ENCODE measurements around the gene QSOX1. TPM values are rescaled to one million over a fixed set of nuclear protein-coding genes. Genes with fewer than 3 reads are reported as not detected.

QSOX1 gene
- total and polyA plus RNA-seq, 9 of the 15 experiments (the other 6 are each of a cell fraction or from before 2014, with no cell fraction given) = 4.0 to 53.1 (median 15.0) TPM

- no peaks in the 10 kb centered on the region for H3K27me3 ChIP-seq (ENCODE audit: control insufficient read depth in 2 of 2, insufficient read depth in 2 of 2, low read length in 2 of 2)
- in situ Hi-C loops (cut with MboI) = loop anchor here (5.0 to 10.0 kb wide), 3 partner anchors 59 to 296 kb away; no protein-coding TSS in a partner anchor
- peaks cover 3% of the 10 kb centered on the region; the same call in 2 of the 3 replicates for H3K36me3 ChIP-seq (ENCODE audit: control insufficient read depth, insufficient read depth, low read length)
- H3K4me3 ChIP-seq = no peak overlapping the region
- no peaks in the 10 kb centered on the region for H3K9me1 ChIP-seq (ENCODE audit: control insufficient read depth, insufficient read depth, low read length)
- no peak for ATAC-seq
- ChIA-PET POLR2A (interaction anchor here (0.9 to 1.7 kb wide), 4 partner anchors 9 to 370 kb away, joined by 3 to 11 read pairs (median 5); no protein-coding TSS in a partner anchor), CTCF (ENCODE audit: low intra/inter-chr PET ratio) (interaction anchor here (1.3 to 3.9 kb wide), 4 partner anchors 227 to 1236 kb away, joined by 7 to 18 read pairs (median 9); no protein-coding TSS in a partner anchor)
- no peak overlapping the region for H3K27ac ChIP-seq (ENCODE audit: extremely low read depth, low read depth, low read length)
- no TSS peak for BruUV-seq (replicated peaks)
- intact Hi-C loops (cut with micrococcal nuclease) = loop anchor here (1.0 to 5.0 kb wide), 5 partner anchors 55 to 290 kb away; no protein-coding TSS in a partner anchor
- DNase-seq (ENCODE audit: extremely low read depth in 1 of 4, low spot score in 3 of 4) = no peak
- no peak overlapping the region; a peak in 1 of 4 replicates for H3K9ac ChIP-seq (ENCODE audit: insufficient read depth in 1 of 2, low read depth in 2 of 2, low read length in 2 of 2)
- no peak overlapping the region for H3K4me2 ChIP-seq (ENCODE audit: insufficient read depth, low read length)
- no peak overlapping the region for H2AFZ ChIP-seq (ENCODE audit: low read depth, low read length)
- H3K79me2 ChIP-seq (ENCODE audit: control insufficient read depth, insufficient read depth, low read length) = no peaks in the 10 kb centered on the region
- peaks cover 0 to 18% of the 10 kb centered on the region in 2 experiments; a peak in 3 of 5 replicates for H3K4me1 ChIP-seq (replicated peaks in 1 of 2; ENCODE audit: control insufficient read depth in 2 of 2, insufficient read depth in 2 of 2, low read length in 2 of 2)
- FAIRE-seq = peak; percentile 35
- no peaks in the 10 kb centered on the region; the same call in 1 of the 2 replicates for H4K20me1 ChIP-seq (replicated peaks; ENCODE audit: control insufficient read depth, insufficient read depth, low read length)
- WGBS (ENCODE audit: insufficient coverage, low coverage, missing lambda C conversion rate) = 34% methylated on average over 8 of the region's 8 CpGs
- H3K9me3 ChIP-seq (replicated peaks; ENCODE audit: control insufficient read depth, insufficient read depth, low read depth, low read length) = no peaks in the 10 kb centered on the region
- TF ChIP-seq NCOA4 (IDR thresholded peaks at IDR 0.05; ENCODE audit: partially characterized antibody) (no peak), SMAD4 (CRISPR knock-in tag; conservative IDR thresholded peaks at IDR 0.05) (no peak), CBFA2T3 (IDR thresholded peaks at IDR 0.05) (0 out of 2 replicates have a peak, but pooled peaks have one; percentile 6), POLR3G (IDR thresholded peaks at IDR 0.05; ENCODE audit: extremely low read depth, insufficient read length, insufficient replicate concordance) (no peak), MAZ (CRISPR knock-in tag; conservative IDR thresholded peaks at IDR 0.05 in 1 of 2, IDR thresholded peaks at IDR 0.05 in 1 of 2) (peak in 1 of 2 experiments; percentile 39; a peak in 1 of 4 replicates), KAT7 (CRISPR knock-in tag; IDR thresholded peaks at IDR 0.05; ENCODE audit: borderline replicate concordance) (no peak), RNF2 (IDR thresholded peaks at IDR 0.05) (no peak; the same call in 1 of the 2 replicates), GATA2 (CRISPR knock-in tag; IDR thresholded peaks at IDR 0.05) (no peak), HES1 (IDR thresholded peaks at IDR 0.05; ENCODE audit: low read depth) (peak; percentile 56; the same call in 1 of the 2 replicates), ERF (CRISPR knock-in tag; IDR thresholded peaks at IDR 0.05) (no peak), MXD1 (CRISPR knock-in tag; IDR thresholded peaks at IDR 0.05; ENCODE audit: borderline replicate concordance, poor library complexity, severe bottlenecking) (no peak)
- TF ChIP-seq, protein P1, sequence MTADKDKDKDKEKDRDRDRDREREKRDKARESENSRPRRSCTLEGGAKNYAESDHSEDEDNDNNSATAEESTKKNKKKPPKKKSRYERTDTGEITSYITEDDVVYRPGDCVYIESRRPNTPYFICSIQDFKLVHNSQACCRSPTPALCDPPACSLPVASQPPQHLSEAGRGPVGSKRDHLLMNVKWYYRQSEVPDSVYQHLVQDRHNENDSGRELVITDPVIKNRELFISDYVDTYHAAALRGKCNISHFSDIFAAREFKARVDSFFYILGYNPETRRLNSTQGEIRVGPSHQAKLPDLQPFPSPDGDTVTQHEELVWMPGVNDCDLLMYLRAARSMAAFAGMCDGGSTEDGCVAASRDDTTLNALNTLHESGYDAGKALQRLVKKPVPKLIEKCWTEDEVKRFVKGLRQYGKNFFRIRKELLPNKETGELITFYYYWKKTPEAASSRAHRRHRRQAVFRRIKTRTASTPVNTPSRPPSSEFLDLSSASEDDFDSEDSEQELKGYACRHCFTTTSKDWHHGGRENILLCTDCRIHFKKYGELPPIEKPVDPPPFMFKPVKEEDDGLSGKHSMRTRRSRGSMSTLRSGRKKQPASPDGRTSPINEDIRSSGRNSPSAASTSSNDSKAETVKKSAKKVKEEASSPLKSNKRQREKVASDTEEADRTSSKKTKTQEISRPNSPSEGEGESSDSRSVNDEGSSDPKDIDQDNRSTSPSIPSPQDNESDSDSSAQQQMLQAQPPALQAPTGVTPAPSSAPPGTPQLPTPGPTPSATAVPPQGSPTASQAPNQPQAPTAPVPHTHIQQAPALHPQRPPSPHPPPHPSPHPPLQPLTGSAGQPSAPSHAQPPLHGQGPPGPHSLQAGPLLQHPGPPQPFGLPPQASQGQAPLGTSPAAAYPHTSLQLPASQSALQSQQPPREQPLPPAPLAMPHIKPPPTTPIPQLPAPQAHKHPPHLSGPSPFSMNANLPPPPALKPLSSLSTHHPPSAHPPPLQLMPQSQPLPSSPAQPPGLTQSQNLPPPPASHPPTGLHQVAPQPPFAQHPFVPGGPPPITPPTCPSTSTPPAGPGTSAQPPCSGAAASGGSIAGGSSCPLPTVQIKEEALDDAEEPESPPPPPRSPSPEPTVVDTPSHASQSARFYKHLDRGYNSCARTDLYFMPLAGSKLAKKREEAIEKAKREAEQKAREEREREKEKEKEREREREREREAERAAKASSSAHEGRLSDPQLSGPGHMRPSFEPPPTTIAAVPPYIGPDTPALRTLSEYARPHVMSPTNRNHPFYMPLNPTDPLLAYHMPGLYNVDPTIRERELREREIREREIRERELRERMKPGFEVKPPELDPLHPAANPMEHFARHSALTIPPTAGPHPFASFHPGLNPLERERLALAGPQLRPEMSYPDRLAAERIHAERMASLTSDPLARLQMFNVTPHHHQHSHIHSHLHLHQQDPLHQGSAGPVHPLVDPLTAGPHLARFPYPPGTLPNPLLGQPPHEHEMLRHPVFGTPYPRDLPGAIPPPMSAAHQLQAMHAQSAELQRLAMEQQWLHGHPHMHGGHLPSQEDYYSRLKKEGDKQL (CRISPR knock-in tag; IDR thresholded peaks at IDR 0.05; ENCODE audit: borderline replicate concordance) = no peak
- TF ChIP-seq, protein P2, sequence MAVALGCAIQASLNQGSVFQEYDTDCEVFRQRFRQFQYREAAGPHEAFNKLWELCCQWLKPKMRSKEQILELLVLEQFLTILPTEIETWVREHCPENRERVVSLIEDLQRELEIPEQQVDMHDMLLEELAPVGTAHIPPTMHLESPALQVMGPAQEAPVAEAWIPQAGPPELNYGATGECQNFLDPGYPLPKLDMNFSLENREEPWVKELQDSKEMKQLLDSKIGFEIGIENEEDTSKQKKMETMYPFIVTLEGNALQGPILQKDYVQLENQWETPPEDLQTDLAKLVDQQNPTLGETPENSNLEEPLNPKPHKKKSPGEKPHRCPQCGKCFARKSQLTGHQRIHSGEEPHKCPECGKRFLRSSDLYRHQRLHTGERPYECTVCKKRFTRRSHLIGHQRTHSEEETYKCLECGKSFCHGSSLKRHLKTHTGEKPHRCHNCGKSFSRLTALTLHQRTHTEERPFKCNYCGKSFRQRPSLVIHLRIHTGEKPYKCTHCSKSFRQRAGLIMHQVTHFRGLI (CRISPR knock-in tag; IDR thresholded peaks at IDR 0.05) = no peak
Measured at GRCh38 chr1:180188684-180189175, 34.1 kb downstream of the QSOX1 start.

All from K562 (cell line).